ENCODE results near the gene HERC2.

DNA sequence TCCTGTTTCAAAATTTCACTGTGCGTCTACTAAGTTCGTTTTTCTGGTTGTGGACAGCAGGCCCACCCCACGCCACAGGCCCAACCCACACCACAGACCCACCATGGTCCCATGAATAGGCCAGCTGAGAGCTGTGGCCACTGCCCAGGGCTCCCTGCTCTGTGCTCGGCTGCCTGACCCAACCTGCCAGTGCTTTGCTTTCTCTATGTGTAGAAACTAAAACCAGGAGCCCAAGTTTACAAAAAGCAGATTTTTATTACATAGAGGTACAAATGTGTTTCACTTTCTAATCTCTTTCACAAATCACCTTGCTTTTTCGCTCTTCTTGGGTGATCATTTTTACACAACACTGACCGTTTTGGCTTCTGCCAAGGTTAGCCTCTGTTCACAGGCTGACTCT is 69.1 kb downstream of the HERC2 start:
- TF ChIP-seq CTCF (IDR thresholded peaks at IDR 0.05; ENCODE audit: extremely low read depth in 1 of 2, insufficient read depth in 1 of 2, low read depth in 1 of 2, low read length in 2 of 2) (no peak), EZH2 (IDR thresholded peaks at IDR 0.05; ENCODE audit: borderline replicate concordance, low read depth, low read length, severe bottlenecking) (no peak), POLR2AphosphoS5 (IDR thresholded peaks at IDR 0.05; ENCODE audit: insufficient read depth, low read depth, low read length) (no peak)
